GM10248 (cell line): ENCODE results near the gene S100A7.

Experiments
- CTCF ChIA-PET: fragments of 300-600 bp; sonication (Branson Sonifier 250); formaldehyde crosslinking; extraction: SDS; loops from one replicate; lab custom pipeline; 2021; ENCODE audit warnings: antibody characterized with exemption; lab: Yijun Ruan, JAX
- POLR2A ChIA-PET: fragments of 350-650 bp; sonication (Branson Sonifier 250); formaldehyde crosslinking; extraction: SDS; loops from one replicate; lab custom pipeline; 2020; ENCODE audit warnings: antibody characterized with exemption; lab: Yijun Ruan, JAX
- DNase-seq: peaks from one replicate; pipeline ENCODE4 v3.0.0; 2012; ENCODE audit errors: extremely low spot score
- CTCF ChIP-seq: IDR thresholded peaks from 2 replicates; pipeline ENCODE4 v1.5.1; 2012; ENCODE audit warnings: mild to moderate bottlenecking, low read depth; ENCODE audit errors: extremely low read depth, missing control alignments, control extremely low read depth

S100A7 gene

GRCh38 chr1:153430166-153430553 is 30.3 kb downstream of the S100A7 start:
- POLR2A ChIA-PET: no interaction called here
- DNase-seq: no peak
- TF ChIP-seq CTCF: no peak
- CTCF ChIA-PET: interaction anchor here (1.2 kb wide), 1 partner anchor 17 kb away, joined by 3 read pairs; no protein-coding TSS in a partner anchor

- ChIA-PET CTCF (interaction anchor here (1.2 kb wide), 1 partner anchor 18 kb away, joined by 3 read pairs; no protein-coding TSS in a partner anchor), POLR2A (no interaction called here)
- no peak for TF ChIP-seq CTCF
- DNase-seq: no peak
Measured at GRCh38 chr1:153429266-153430165, 30.9 kb downstream of the S100A7 start.

GRCh38 chr1:153428791-153429190 is 31.7 kb downstream of the S100A7 start:
- DNase-seq: no peak
- ChIA-PET CTCF (no interaction called here), POLR2A (no interaction called here)
- TF ChIP-seq CTCF: no peak

- POLR2A ChIA-PET: no interaction called here
- CTCF ChIA-PET: no interaction called here
- no peak for DNase-seq
- no peak for TF ChIP-seq CTCF
Measured at GRCh38 chr1:153428073-153428638, 32.3 kb downstream of the S100A7 start.

GRCh38 chr1:153426809-153427208 is 33.6 kb downstream of the S100A7 start:
- POLR2A ChIA-PET: no interaction called here

More at GRCh38 chr1:153426809-153427208, 33.6 kb downstream of the S100A7 start:
- CTCF ChIA-PET: no interaction called here
- no peak for DNase-seq
- no peak for TF ChIP-seq CTCF
